Measurements from ENCODE around the gene HSD17B13.

DNA sequence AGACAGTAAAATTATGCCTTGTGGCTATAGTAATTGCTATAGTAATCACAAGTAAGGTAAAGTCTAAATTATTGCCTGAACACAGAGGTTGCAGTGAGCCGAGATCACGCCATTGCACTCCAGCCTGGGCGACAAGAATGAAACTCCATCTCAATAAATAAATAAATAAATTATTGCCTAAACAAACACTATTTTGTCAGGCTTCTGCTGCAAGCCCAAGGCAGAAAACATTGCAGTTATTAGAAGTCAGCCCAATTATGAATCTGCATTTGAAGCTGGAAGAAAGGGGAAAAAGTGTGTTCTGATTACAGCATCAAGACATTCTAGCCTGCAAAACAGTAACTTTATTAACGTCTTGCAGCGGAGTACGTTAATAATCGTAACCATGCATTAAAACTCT, 17.1 kb downstream of the HSD17B13 start:
- TF ChIP-seq, protein P1, sequence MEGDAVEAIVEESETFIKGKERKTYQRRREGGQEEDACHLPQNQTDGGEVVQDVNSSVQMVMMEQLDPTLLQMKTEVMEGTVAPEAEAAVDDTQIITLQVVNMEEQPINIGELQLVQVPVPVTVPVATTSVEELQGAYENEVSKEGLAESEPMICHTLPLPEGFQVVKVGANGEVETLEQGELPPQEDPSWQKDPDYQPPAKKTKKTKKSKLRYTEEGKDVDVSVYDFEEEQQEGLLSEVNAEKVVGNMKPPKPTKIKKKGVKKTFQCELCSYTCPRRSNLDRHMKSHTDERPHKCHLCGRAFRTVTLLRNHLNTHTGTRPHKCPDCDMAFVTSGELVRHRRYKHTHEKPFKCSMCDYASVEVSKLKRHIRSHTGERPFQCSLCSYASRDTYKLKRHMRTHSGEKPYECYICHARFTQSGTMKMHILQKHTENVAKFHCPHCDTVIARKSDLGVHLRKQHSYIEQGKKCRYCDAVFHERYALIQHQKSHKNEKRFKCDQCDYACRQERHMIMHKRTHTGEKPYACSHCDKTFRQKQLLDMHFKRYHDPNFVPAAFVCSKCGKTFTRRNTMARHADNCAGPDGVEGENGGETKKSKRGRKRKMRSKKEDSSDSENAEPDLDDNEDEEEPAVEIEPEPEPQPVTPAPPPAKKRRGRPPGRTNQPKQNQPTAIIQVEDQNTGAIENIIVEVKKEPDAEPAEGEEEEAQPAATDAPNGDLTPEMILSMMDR (IDR thresholded peaks at IDR 0.05; ENCODE audit: low read length) = no peak
- TF ChIP-seq EZH2 (IDR thresholded peaks at IDR 0.05; ENCODE audit: borderline replicate concordance, low read length) = no peak
